HUDEP-2 (cell line): Measurements from ENCODE around the gene IL1F10.

Source experiments
- DNase-seq, 76 experiments: peaks; one replicate each; lab custom pipeline; 2025; ENCODE audit not compliant: unreplicated experiment in 76 of 76; lab: John Stamatoyannopoulos, UW

Gene IL1F10

DNA sequence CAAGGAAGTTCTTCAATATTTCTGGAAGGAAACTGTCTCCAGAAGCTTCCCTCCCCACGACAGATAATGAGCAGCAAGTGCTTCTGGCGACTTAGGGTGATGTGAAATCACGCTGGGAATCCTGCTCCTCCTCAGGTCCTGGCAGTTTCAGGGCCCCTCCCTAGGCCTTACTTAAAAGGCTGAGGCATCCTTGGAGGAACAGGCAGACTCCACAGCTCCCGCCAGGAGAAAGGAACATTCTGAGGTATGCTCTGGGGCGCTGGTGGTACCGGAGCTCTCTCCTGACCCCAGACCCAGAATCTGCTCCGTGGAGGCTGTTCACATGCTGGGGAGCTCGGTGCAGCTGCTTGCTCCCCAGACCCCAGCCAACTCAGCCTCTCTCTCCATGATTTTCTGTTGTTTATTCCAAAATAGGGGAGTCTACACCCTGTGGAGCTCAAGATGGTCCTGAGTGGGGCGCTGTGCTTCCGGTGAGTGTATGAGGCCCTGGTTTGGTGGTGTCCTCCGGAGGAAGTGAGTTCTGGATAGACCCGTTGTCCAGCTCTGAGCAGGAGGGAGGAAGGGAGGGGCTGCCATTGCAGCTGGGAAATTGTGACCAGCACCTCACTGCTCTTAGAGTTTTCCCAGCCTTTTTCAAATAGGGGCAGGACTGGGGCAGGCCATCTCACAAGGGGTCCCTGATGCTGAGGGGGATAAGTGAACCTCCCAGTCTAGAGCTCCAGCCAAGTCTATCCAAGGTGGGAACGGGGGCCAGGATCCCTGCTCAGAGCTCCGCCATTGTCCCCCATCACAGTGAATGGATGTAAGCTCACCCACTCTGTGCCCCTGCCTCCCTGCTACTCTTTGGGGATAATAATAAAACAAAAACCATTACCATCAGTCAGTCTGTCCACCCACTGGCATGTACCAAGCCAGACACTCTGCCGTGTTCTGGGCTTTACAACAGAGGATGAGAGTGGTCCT is 8.5 kb upstream of the IL1F10 start, which contains the start of gene IL36RN:
TSS of gene IL36RN (plus strand) at position 201 of the 963 bp plus-strand sequence. CDS start at position 442, 241 bp downstream.
- no peak for DNase-seq

DNA sequence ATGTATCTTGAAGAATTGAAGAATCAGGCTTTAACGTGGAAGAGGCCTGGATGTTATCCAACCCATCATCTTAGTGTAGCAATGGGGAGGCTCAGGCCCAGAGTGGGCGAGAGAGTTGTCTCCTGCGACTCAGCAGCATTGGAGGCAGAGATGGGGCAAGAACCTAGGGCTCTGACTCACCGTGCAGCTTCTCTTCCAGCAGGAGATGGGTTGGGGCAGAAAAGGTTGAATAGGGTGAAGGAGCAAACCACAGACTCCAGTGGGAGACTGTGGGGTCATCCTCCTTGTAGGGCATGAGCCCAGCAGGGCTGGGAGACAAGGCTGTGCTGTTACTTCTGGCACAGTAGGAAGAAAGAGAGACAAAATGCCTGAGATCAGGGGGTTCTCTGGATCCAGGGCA is 7.4 kb upstream of the IL1F10 start:
- DNase-seq: no peak

DNA sequence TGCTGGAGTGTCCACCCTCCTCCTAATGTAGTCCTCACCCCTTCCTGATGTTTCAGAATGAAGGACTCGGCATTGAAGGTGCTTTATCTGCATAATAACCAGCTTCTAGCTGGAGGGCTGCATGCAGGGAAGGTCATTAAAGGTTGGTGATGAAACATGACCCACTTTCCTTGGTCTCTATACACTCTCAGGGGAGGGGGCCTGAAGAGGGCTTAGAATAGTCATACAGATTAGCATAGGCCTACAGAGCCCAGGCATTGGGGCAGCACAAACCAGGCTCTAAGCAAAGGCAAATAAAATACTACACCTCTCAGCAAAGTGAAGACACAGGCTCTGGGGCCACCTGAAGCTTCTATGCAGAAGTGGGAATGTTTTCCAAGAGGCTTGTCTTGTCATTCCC is 7.0 kb upstream of the IL1F10 start:
- no peak for DNase-seq

GRCh38 chr2:113061241-113061640 is 6.5 kb upstream of the IL1F10 start:
- no peak for DNase-seq

DNA sequence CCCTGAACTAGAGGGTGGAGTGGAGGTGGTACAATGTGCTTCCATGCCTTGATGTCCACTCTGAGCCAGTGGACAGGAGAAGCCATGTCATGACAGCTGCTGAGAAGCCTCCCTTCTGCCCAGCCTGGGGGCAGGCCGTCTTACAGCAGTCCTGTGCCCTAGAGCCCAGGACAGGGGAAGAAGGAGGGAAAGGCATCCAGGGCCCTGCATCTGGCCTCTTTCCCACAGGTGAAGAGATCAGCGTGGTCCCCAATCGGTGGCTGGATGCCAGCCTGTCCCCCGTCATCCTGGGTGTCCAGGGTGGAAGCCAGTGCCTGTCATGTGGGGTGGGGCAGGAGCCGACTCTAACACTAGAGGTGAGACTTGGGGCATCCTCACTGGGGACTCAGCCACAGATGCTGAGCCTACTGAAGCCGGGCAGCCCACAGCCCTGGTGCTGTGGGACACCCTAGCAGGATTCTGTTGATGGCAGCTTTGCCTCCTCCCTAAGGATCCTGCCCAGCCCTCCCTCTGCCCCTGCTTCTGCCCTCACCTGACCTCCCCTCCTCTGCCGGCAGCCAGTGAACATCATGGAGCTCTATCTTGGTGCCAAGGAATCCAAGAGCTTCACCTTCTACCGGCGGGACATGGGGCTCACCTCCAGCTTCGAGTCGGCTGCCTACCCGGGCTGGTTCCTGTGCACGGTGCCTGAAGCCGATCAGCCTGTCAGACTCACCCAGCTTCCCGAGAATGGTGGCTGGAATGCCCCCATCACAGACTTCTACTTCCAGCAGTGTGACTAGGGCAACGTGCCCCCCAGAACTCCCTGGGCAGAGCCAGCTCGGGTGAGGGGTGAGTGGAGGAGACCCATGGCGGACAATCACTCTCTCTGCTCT is 5.6 kb upstream of the IL1F10 start:
- DNase-seq: no peak

DNA sequence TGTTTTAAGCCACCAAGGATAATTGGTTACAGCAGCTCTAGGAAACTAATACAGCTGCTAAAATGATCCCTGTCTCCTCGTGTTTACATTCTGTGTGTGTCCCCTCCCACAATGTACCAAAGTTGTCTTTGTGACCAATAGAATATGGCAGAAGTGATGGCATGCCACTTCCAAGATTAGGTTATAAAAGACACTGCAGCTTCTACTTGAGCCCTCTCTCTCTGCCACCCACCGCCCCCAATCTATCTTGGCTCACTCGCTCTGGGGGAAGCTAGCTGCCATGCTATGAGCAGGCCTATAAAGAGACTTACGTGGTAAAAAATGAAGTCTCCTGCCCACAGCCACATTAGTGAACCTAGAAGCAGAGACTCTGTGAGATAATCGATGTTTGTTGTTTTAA is 3.5 kb upstream of the IL1F10 start:
- DNase-seq: no peak

- DNase-seq: no peak
These were observed 2.9 kb upstream of the IL1F10 start for GRCh38 chr2:113064898-113065297.

- no peak for DNase-seq
These were observed 479 bp downstream of the IL1F10 start for GRCh38 chr2:113068249-113068648.

- DNase-seq: no peak
These were observed 1.1 kb downstream of the IL1F10 start for GRCh38 chr2:113068706-113069485.

GRCh38 chr2:113069676-113070605 is 2.2 kb downstream of the IL1F10 start:
- no peak for DNase-seq

DNA sequence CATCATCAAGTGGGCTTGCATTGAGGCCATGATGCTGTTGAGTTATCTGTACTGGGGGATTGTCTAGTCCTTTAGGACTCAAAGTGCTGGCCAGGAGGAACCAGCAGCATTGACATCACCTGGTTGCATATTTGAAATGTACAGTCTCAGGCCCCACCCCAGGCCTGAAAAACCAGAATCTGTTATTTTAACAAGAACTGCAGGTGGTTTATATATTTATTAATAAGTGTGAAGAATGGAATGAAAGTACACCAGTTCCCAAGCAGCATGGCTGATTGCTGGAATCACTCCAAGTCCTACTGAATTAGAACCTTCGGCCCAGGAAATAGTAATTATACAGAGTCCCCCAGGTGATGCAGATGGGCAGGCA is 2.8 kb downstream of the IL1F10 start:
- DNase-seq: no peak

DNA sequence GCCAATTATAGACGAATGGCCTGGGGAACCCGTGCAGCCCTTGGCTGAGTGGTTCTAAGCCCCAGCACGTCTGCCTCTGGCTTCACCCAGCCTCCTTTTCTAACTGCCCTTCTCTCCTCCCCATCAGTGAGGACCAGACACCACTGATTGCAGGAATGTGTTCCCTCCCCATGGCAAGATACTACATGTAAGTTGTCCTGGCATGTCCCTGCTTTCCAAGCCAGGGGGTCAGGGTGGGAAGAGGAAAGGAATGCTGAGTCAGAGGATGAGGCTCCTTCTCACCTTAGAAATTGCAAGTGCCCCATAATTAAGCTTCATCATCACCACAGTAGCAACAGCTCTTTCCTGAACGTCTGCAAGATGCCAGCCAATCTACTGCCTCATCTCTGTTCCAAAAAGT is 4.8 kb downstream of the IL1F10 start:
- no peak for DNase-seq

GRCh38 chr2:113073325-113073834 is 5.6 kb downstream of the IL1F10 start:
- DNase-seq: no peak

DNA sequence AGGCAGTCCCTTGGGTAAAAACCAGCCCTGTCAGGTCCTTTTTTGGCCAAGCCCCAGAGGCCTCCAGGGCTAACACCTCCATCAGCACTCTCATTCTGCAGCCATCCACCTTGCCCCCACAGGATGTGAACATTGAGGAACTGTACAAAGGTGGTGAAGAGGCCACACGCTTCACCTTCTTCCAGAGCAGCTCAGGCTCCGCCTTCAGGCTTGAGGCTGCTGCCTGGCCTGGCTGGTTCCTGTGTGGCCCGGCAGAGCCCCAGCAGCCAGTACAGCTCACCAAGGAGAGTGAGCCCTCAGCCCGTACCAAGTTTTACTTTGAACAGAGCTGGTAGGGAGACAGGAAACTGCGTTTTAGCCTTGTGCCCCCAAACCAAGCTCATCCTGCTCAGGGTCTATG is 7.3 kb downstream of the IL1F10 start:
- DNase-seq: no peak

- DNase-seq: no peak
These were observed 7.8 kb downstream of the IL1F10 start for GRCh38 chr2:113075600-113075999.

DNA sequence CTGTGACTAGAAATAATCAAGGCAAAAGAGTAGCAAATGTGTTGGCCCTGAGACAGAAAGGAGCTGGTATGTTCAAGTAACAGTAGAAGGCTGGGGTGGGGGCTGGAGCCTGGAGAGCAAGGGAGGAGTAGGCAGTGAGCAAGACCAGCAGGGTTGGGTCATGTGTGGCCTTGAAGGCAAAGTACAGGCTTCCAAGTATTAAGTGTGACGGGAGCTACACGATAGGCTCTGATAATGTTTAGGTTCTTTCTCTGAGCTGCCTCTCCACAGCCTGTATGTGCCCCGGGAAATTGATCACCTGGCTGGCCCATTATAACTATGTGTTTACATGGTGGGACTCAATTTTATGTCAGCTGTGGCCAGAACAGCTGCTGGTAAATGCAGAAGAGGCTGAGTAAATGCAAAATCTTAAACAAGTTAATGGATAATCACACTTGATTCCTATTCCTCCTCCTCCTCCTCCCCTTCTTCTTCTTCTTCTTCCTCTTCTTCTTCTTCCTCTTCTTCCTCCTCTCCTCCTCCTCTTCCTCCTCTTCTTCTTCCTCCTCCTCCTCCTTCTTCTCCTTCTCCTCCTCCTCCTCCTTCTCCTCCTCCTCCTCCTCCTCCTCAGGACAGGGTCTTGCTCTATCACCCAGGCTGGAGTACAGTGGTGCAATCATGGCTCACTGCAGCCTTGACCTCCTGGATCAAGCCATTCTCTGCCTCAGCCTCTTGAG is 9.3 kb downstream of the IL1F10 start:
- DNase-seq: no peak

GRCh38 chr2:113077921-113078320 is 10.2 kb downstream of the IL1F10 start:
- no peak for DNase-seq

- no peak for DNase-seq
These were observed 10.6 kb downstream of the IL1F10 start for GRCh38 chr2:113078350-113078839.

DNA sequence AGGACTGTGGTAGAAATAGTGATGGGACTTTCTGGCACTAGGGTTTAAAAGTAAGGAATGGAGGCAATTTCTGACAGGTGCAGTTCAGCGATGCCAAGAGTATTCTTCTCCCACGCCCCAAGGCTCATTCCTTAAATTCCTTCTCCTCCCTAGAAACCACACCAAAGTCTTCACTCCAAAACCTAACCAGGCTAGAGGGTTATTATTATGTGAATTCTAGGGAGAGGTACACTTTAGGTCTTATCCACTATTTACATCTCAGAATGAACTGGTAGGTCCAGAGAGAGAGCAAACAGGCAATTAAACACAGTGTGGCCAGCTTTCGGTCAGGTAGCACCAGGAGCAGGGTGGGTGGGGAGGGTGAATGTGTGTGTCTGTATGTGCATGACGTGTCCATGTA is 11.4 kb downstream of the IL1F10 start:
- no peak for DNase-seq
